ENCODE measurements around the gene KRTAP4-7. TPM values are rescaled to one million over a fixed set of nuclear protein-coding genes. Genes with fewer than 3 reads are reported as not detected.
"Not testable (repeated sequence)": the region's sequence is repeated elsewhere in the genome, so short reads cannot be mapped to it uniquely, and the experiment has no call there.

The KRTAP4-7 gene
- polyA plus RNA-seq, 1 of the 3 experiments (the other 2 are of a cell fraction) = not detected

- Histone ChIP-seq H3K27ac (ENCODE audit: low read depth in 2 of 2, low read length in 1 of 2) (no peak within 1 kb of the TSS), H4K20me1 (ENCODE audit: insufficient read depth) (no peaks in the 10 kb centered on the region), H3K36me3 (replicated peaks in 1 of 2; ENCODE audit: control insufficient read depth in 1 of 2, insufficient read depth in 2 of 2, low read length in 1 of 2) (no peaks in the 10 kb centered on the region), H3K27me3 (ENCODE audit: insufficient read depth) (no peaks in the 10 kb centered on the region), H3K4me3 (ENCODE audit: low read depth in 2 of 2, low read length in 1 of 2) (no peak within 1 kb of the TSS), H3K9ac (no peak within 1 kb of the TSS), H3K79me2 (ENCODE audit: insufficient read depth) (no peaks in the 10 kb centered on the region), H3K4me1 (ENCODE audit: control insufficient read depth in 1 of 2, insufficient read depth in 2 of 2, low read depth in 1 of 2, low read length in 1 of 2) (peaks cover 0 to 5% of the 10 kb centered on the region in 2 experiments; a peak in 1 of 4 replicates), H3K4me2 (0 out of 2 replicates have a peak within 1 kb of the TSS, but pooled peaks have one; percentile 15), H3F3A (replicated peaks; ENCODE audit: insufficient read depth) (peaks cover 6% of the 10 kb centered on the region), H3K9me2 (no peaks in the 10 kb centered on the region), H2AFZ (ENCODE audit: low read depth) (no peak within 1 kb of the TSS), H3K9me3 (no peaks in the 10 kb centered on the region)
- WGBS (ENCODE audit: low lambda C conversion rate) = 9% methylated on average over 4 of the region's 4 CpGs
- no peak for DNase-seq
- POLR2A ChIA-PET = no interaction called here
- no peak for TF ChIP-seq GABPA (IDR thresholded peaks at IDR 0.05; ENCODE audit: low read depth)
- TF ChIP-seq, protein P1, sequence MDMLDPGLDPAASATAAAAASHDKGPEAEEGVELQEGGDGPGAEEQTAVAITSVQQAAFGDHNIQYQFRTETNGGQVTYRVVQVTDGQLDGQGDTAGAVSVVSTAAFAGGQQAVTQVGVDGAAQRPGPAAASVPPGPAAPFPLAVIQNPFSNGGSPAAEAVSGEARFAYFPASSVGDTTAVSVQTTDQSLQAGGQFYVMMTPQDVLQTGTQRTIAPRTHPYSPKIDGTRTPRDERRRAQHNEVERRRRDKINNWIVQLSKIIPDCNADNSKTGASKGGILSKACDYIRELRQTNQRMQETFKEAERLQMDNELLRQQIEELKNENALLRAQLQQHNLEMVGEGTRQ (IDR thresholded peaks at IDR 0.05; ENCODE audit: borderline replicate concordance, low read depth, low read length) = no peak
- CTCF ChIA-PET = no interaction called here
These were observed 14.1 kb downstream of the KRTAP4-7 start, which contains the start of gene KRTAP4-8 for GRCh38 chr17:41098042-41098441. Gene KRTAP4-8, minus strand, starts transcription at chr17:41098142. Its CDS starts 58 bp downstream, at chr17:41098084.

- H3K9me2 ChIP-seq = no peaks in the 10 kb centered on the region
- H4K20me1 ChIP-seq (ENCODE audit: insufficient read depth) = no peaks in the 10 kb centered on the region
- no peak overlapping the region for H3K27ac ChIP-seq (ENCODE audit: low read depth in 2 of 2, low read length in 1 of 2)
- no peak overlapping the region for H3K9ac ChIP-seq
- WGBS (ENCODE audit: low lambda C conversion rate) = 11% methylated on average over 6 of the region's 6 CpGs
- no peak overlapping the region for H3K4me3 ChIP-seq (ENCODE audit: low read depth in 2 of 2, low read length in 1 of 2)
- TF ChIP-seq RCOR1 (IDR thresholded peaks at IDR 0.05; ENCODE audit: low read length) (no peak), RXRA (IDR thresholded peaks at IDR 0.05; ENCODE audit: borderline replicate concordance, low read depth) (no peak), YY1 (IDR thresholded peaks at IDR 0.05; ENCODE audit: low read depth) (no peak), MEF2A (IDR thresholded peaks at IDR 0.05; ENCODE audit: borderline replicate concordance, low read depth) (no peak), POLR2AphosphoS5 (IDR thresholded peaks at IDR 0.05; ENCODE audit: low read depth, low read length) (no peak), GATA2 (CRISPR knock-in tag; IDR thresholded peaks at IDR 0.05) (no peak), RAD21 (IDR thresholded peaks at IDR 0.05; ENCODE audit: low read length) (no peak), TEAD4 (IDR thresholded peaks at IDR 0.05; ENCODE audit: borderline replicate concordance, insufficient read depth) (no peak), PBX3 (IDR thresholded peaks at IDR 0.05) (no peak)
- TF ChIP-seq, protein P2, sequence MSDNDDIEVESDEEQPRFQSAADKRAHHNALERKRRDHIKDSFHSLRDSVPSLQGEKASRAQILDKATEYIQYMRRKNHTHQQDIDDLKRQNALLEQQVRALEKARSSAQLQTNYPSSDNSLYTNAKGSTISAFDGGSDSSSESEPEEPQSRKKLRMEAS (IDR thresholded peaks at IDR 0.05; ENCODE audit: low read depth) = no peak
- TF ChIP-seq, protein P3, sequence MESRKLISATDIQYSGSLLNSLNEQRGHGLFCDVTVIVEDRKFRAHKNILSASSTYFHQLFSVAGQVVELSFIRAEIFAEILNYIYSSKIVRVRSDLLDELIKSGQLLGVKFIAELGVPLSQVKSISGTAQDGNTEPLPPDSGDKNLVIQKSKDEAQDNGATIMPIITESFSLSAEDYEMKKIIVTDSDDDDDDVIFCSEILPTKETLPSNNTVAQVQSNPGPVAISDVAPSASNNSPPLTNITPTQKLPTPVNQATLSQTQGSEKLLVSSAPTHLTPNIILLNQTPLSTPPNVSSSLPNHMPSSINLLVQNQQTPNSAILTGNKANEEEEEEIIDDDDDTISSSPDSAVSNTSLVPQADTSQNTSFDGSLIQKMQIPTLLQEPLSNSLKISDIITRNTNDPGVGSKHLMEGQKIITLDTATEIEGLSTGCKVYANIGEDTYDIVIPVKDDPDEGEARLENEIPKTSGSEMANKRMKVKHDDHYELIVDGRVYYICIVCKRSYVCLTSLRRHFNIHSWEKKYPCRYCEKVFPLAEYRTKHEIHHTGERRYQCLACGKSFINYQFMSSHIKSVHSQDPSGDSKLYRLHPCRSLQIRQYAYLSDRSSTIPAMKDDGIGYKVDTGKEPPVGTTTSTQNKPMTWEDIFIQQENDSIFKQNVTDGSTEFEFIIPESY (IDR thresholded peaks at IDR 0.05; ENCODE audit: borderline replicate concordance, low read depth) = no peak
- TF ChIP-seq, protein P1 (IDR thresholded peaks at IDR 0.05; ENCODE audit: borderline replicate concordance, low read depth, low read length) = no peak
- ChIA-PET POLR2A (no interaction called here), CTCF (no interaction called here)
- no peaks in the 10 kb centered on the region for H3K36me3 ChIP-seq (replicated peaks in 1 of 2; ENCODE audit: control insufficient read depth in 1 of 2, insufficient read depth in 2 of 2, low read length in 1 of 2)
- no peak overlapping the region for H2AFZ ChIP-seq (ENCODE audit: low read depth)
- no peaks in the 10 kb centered on the region for H3K27me3 ChIP-seq (ENCODE audit: insufficient read depth)
- H3K9me3 ChIP-seq = no peaks in the 10 kb centered on the region
- H3K79me2 ChIP-seq (ENCODE audit: insufficient read depth) = no peaks in the 10 kb centered on the region
- H3K4me2 ChIP-seq = 0 out of 2 replicates have a peak overlapping the region, but pooled peaks have one; percentile 15
- H3K4me1 ChIP-seq (ENCODE audit: control insufficient read depth in 1 of 2, insufficient read depth in 2 of 2, low read depth in 1 of 2, low read length in 1 of 2) = peaks cover 0 to 5% of the 10 kb centered on the region in 2 experiments; a peak in 1 of 4 replicates
- peaks cover 6% of the 10 kb centered on the region for H3F3A ChIP-seq (replicated peaks; ENCODE audit: insufficient read depth)
- DNase-seq = no peak
These were observed 14.5 kb downstream of the KRTAP4-7 start for GRCh38 chr17:41098481-41098880.

- H4K20me1 ChIP-seq (ENCODE audit: insufficient read depth); H3K9ac ChIP-seq; POLR2A ChIA-PET; H3K9me3 ChIP-seq; H3K9me2 ChIP-seq; H3K36me3 ChIP-seq (replicated peaks in 1 of 2; ENCODE audit: control insufficient read depth in 1 of 2, insufficient read depth in 2 of 2, low read length in 1 of 2); H3K4me2 ChIP-seq; H3K4me1 ChIP-seq (ENCODE audit: control insufficient read depth in 1 of 2, insufficient read depth in 2 of 2, low read depth in 1 of 2, low read length in 1 of 2); H3K79me2 ChIP-seq (ENCODE audit: insufficient read depth); H3K4me3 ChIP-seq (ENCODE audit: low read depth in 2 of 2, low read length in 1 of 2); H3K27me3 ChIP-seq (ENCODE audit: insufficient read depth); CTCF ChIA-PET; H3K27ac ChIP-seq (ENCODE audit: low read depth in 2 of 2, low read length in 1 of 2); DNase-seq; H3F3A ChIP-seq (replicated peaks; ENCODE audit: insufficient read depth): not testable (repeated sequence)
- 0 out of 2 replicates have a peak overlapping the region, but pooled peaks have one; percentile 1 for H2AFZ ChIP-seq (ENCODE audit: low read depth)
- 16% methylated on average over 7 of the region's 7 CpGs for WGBS (ENCODE audit: low lambda C conversion rate)
These were observed 15.9 kb downstream of the KRTAP4-7 start for GRCh38 chr17:41099682-41100480.
